Heart left ventricle (tissue), 13 donors: Measurements from ENCODE around the gene MAP3K4.

Source experiments
- POLR2A ChIP-seq, 2 donors: fragments of 450-650 bp; IDR thresholded peaks; one replicate each; pipeline ENCODE4 v1.6.1; 2017; ENCODE audit warnings: antibody characterized with exemption in 2 of 2, mild to moderate bottlenecking in 2 of 2, moderate library complexity in 2 of 2
- TF ChIP-seq, protein P1 (sequence below), 12 donors: fragments of 200-600 bp; sonication (generic) in 4 of 12; IDR thresholded peaks; one replicate each; pipeline versions ENCODE4 v1.5.0 to v1.8.0; 2018 to 2022; ENCODE audit warnings: antibody characterized with exemption in 12 of 12, mild to moderate bottlenecking in 5 of 12
- donor health status: ischemic (EF 13 %, LVEDD 7.1; RV severe dilation, severe dysfunction).
- donor health status: DM: no; HTN: yes; CAD: no.
- donor health status: DM: no; HTN: no; CAD: no.
- donor health status: ischemic (EF 25% LVEDD 6.9; RV normal size, moderate dysfunction).
- donor health status: ischemic (EF 25% LVEDD 5.7; RV mildly dilated, moderate dysfunction).
- donor health status: ischemic (EF 35%, LVEDD 5.7; RV mildly dilated, moderate dysfunction).
- donor health status: nonischemic (EF 11% LVEDD 7.7; RV severe dilation, severe dysfunction).
- donor health status: DM: yes; HTN: yes; CAD: no.
- donor health status: PGD.
- donor health status: ischemic (EF 29% LVEDD 5.4; RV normal size, mild dysfunction).
- donor health status: nonischemic (EF 23%, LVEDD 6.1; RV moderate dilation, normal function).

DNA sequence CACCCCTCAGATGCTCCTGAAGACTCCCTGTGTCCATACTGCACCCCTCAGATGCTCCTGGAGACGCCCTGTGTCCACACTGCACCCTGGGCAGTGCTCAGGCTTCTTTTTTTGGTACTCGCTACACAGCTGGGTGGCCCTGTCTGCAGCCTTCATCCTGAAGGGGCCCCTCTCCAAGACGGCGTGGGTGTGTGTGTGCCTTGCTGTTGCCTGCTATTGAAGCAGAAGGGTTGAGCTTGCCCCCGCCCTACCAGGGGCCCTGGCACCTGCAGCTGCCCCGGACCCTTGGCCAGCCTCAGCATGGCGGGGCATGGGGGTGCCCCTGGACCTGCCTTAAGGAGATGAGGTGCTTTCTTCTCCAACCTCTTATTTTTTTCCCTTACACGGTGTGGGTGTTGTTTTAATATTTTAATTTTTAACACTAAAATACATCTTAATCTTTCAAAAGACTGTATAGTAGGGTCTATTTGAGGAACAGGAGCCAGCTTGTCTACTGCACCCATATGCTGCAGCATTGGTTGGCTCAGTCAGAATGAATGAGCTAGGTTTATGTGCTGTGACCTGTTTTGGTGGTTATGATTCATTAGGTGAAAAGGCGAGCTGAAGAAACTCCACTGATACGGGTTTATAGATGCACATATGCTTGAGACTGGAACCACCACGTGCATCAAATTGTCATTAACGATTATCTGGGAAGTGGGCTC lies 146.4 kb downstream of the MAP3K4 start:
- TF ChIP-seq, protein P1, sequence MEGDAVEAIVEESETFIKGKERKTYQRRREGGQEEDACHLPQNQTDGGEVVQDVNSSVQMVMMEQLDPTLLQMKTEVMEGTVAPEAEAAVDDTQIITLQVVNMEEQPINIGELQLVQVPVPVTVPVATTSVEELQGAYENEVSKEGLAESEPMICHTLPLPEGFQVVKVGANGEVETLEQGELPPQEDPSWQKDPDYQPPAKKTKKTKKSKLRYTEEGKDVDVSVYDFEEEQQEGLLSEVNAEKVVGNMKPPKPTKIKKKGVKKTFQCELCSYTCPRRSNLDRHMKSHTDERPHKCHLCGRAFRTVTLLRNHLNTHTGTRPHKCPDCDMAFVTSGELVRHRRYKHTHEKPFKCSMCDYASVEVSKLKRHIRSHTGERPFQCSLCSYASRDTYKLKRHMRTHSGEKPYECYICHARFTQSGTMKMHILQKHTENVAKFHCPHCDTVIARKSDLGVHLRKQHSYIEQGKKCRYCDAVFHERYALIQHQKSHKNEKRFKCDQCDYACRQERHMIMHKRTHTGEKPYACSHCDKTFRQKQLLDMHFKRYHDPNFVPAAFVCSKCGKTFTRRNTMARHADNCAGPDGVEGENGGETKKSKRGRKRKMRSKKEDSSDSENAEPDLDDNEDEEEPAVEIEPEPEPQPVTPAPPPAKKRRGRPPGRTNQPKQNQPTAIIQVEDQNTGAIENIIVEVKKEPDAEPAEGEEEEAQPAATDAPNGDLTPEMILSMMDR (IDR thresholded peaks at IDR 0.05) = no peak
- TF ChIP-seq POLR2A (IDR thresholded peaks at IDR 0.05) = no peak
